Ectodermal cell (in vitro differentiated cells): ENCODE measurements around the gene TMPRSS2. TPM values are rescaled to one million over a fixed set of nuclear protein-coding genes. Genes with fewer than 3 reads are reported as not detected.
A peak's percentile ranks its signal among the peaks of the same experiment; 100 is the strongest.

ENCODE experiments used
- H3K27ac ChIP-seq: 2 replicates; pipeline ENCODE4 v1.7.0; 2013; ENCODE audit warnings: mild to moderate bottlenecking, low read depth, low read length; ENCODE audit not compliant: insufficient read depth, poor library complexity, severe bottlenecking
- H3K27me3 ChIP-seq: 2 replicates; pipeline ENCODE4 v1.7.0; 2013; ENCODE audit warnings: mild to moderate bottlenecking, low read length; ENCODE audit not compliant: insufficient read depth, control insufficient read depth, poor library complexity, severe bottlenecking
- H3K36me3 ChIP-seq: one replicate; pipeline ENCODE4 v1.7.0; 2013; ENCODE audit warnings: low read length; ENCODE audit not compliant: control insufficient read depth, insufficient read depth
- H3K4me1 ChIP-seq: one replicate; pipeline ENCODE4 v1.7.0; 2013; ENCODE audit warnings: low read length; ENCODE audit not compliant: control insufficient read depth, insufficient read depth
- H3K4me3 ChIP-seq: 2 replicates; pipeline ENCODE4 v1.7.0; 2013; ENCODE audit warnings: low read depth, low read length, control low read depth; ENCODE audit not compliant: insufficient read depth
- H3K9me3 ChIP-seq: 2 replicates; pipeline ENCODE4 v1.7.0; 2013; ENCODE audit warnings: mild to moderate bottlenecking, low read length, moderate library complexity; ENCODE audit not compliant: control insufficient read depth
- WGBS, 2 experiments: methylation state at CpG; one replicate each; pipeline ENCODE4 v1.1.7; 2013; ENCODE audit warnings: missing lambda C conversion rate in 2 of 2; 5-methylcytosine and 5-hydroxymethylcytosine counted together
- polyA plus RNA-seq, 4 experiments: library from polyadenylated mRNA; stranded (reverse); fragments of 50-300 nt; gene quantifications; one replicate each; pipeline ENCODE4 v1.2.3, GENCODE V29; 2013

Gene TMPRSS2
- 0.28 TPM for polyA plus RNA-seq (2013, experiment 1 of 4)
- 0.62 TPM for polyA plus RNA-seq (2013, experiment 2 of 4)
- polyA plus RNA-seq (2013, experiment 3 of 4) = 0.32 TPM
- 0.41 TPM for polyA plus RNA-seq (2013, experiment 4 of 4)

GRCh38 chr21:41507521-41508414 lies at the start of gene TMPRSS2:
TSS of gene TMPRSS2 (minus strand) at chr21:41508158. CDS start at chr21:41498133, 10,025 bp downstream.
- H3K27ac ChIP-seq = no peak within 1 kb of the TSS
- no peaks in the 10 kb centered on the region for H3K36me3 ChIP-seq
- H3K4me1 ChIP-seq = no peaks in the 10 kb centered on the region
- peak within 1 kb of the TSS; percentile 52 for H3K4me3 ChIP-seq
- H3K27me3 ChIP-seq = peaks cover 58% of the 10 kb centered on the region
- H3K9me3 ChIP-seq = no peaks in the 10 kb centered on the region
- WGBS, 2 experiments = 0% methylated on average over 85 of the region's 85 CpGs

DNA sequence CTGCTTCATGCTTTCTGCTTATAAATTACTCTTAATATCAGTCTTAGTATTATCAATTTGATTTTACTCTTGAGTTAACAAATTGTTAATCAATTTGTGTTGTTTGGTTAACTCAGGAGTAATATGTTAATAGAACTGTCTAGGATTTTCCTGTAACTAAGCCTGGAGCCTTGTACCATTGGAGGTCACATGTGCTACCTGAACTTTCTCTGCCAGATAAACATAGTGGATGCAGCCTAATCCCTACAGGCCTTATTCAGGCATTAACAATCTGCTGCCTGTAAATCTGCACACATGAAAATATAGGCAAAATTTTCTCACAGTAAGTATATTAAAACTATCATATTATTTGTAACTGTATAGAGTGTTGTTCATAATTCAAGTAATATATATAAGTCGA lies 47.1 kb upstream of the TMPRSS2 start:
- H3K4me1 ChIP-seq = no peaks in the 10 kb centered on the region
- no peak overlapping the region for H3K27ac ChIP-seq
- H3K27me3 ChIP-seq = no peaks in the 10 kb centered on the region
- no peaks in the 10 kb centered on the region for H3K9me3 ChIP-seq
- no CpG with 5 or more reads among the region's 1 CpG for WGBS, 2 experiments
- H3K36me3 ChIP-seq = no peaks in the 10 kb centered on the region
- H3K4me3 ChIP-seq = no peak overlapping the region

DNA sequence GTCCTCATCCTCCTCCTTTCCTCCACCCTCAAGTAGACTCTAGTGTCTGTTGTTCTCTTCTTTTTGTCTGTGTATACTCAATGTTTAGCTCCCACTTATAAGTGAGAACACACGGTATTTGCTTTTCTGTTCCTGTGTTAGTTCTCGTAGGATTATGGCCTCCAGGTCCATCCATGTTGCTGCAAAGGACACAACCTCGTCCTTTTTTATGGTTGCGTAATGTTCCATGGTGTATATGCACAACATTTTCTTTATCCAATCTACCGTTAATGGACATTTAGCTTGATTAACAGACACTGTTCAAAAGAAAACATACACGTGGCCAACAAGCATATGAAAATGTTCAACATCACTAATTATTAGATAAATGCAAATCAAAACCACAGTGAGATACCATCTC lies 44.3 kb upstream of the TMPRSS2 start:
- H3K27ac ChIP-seq = no peak overlapping the region
- H3K36me3 ChIP-seq = no peaks in the 10 kb centered on the region
- WGBS, 2 experiments = 90 to 93% methylated on average over 6 of the region's 6 CpGs
- H3K9me3 ChIP-seq = no peaks in the 10 kb centered on the region
- no peak overlapping the region for H3K4me3 ChIP-seq
- no peaks in the 10 kb centered on the region for H3K4me1 ChIP-seq
- no peaks in the 10 kb centered on the region for H3K27me3 ChIP-seq

GRCh38 chr21:41548781-41549180 lies 40.8 kb upstream of the TMPRSS2 start:
- no peaks in the 10 kb centered on the region for H3K9me3 ChIP-seq
- no peak overlapping the region for H3K4me3 ChIP-seq
- H3K27ac ChIP-seq = no peak overlapping the region
- WGBS, 2 experiments = 88 to 92% methylated on average over 8 of the region's 8 CpGs
- no peaks in the 10 kb centered on the region for H3K4me1 ChIP-seq
- no peaks in the 10 kb centered on the region for H3K36me3 ChIP-seq
- no peaks in the 10 kb centered on the region for H3K27me3 ChIP-seq

DNA sequence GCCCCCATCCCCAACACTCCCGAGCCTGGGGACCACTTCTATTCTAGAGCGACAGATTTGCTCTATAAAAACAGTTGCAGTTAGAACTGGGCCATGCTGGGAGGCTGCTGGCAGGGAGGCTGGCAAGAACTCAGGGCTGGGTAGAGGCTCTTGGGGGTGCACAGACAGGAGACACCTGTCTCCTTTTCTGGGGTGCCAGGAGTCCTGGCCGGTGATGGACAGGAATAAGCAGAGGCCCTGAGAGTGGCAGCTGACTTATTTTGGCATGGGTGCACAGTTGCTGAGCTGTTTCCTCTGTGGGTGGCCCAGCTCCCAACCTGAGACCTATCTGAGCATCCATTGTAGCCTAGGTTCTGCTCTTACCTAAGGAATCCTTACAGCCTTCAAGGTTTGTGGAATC lies 39.2 kb upstream of the TMPRSS2 start:
- Histone ChIP-seq H3K9me3 (no peaks in the 10 kb centered on the region), H3K27me3 (no peaks in the 10 kb centered on the region), H3K36me3 (no peaks in the 10 kb centered on the region), H3K4me1 (no peaks in the 10 kb centered on the region), H3K27ac (no peak overlapping the region), H3K4me3 (no peak overlapping the region)
- WGBS, 2 experiments = 92 to 93% methylated on average over 3 of the region's 3 CpGs

GRCh38 chr21:41545500-41546359 lies 37.8 kb upstream of the TMPRSS2 start:
- Histone ChIP-seq H3K4me3 (no peak overlapping the region), H3K27ac (no peak overlapping the region), H3K4me1 (no peaks in the 10 kb centered on the region), H3K36me3 (no peaks in the 10 kb centered on the region), H3K9me3 (no peaks in the 10 kb centered on the region), H3K27me3 (no peaks in the 10 kb centered on the region)
- 89 to 91% methylated on average over 7 of the region's 7 CpGs for WGBS, 2 experiments

- Histone ChIP-seq H3K9me3 (no peaks in the 10 kb centered on the region), H3K4me3 (no peak overlapping the region), H3K27ac (no peak overlapping the region), H3K4me1 (no peaks in the 10 kb centered on the region), H3K27me3 (no peaks in the 10 kb centered on the region), H3K36me3 (no peaks in the 10 kb centered on the region)
- WGBS, 2 experiments = 60 to 73% methylated on average over 7 of the region's 9 CpGs
Measured at GRCh38 chr21:41542727-41543126, 34.8 kb upstream of the TMPRSS2 start.

- H3K9me3 ChIP-seq = no peaks in the 10 kb centered on the region
- H3K4me3 ChIP-seq = no peak overlapping the region
- H3K36me3 ChIP-seq = no peaks in the 10 kb centered on the region
- no peaks in the 10 kb centered on the region for H3K27me3 ChIP-seq
- H3K4me1 ChIP-seq = no peaks in the 10 kb centered on the region
- WGBS, 2 experiments = 94 to 95% methylated on average over 8 of the region's 8 CpGs
- H3K27ac ChIP-seq = no peak overlapping the region
Measured at GRCh38 chr21:41537356-41537755, 29.4 kb upstream of the TMPRSS2 start.

- Histone ChIP-seq H3K27me3 (no peaks in the 10 kb centered on the region), H3K4me3 (no peak overlapping the region), H3K9me3 (no peaks in the 10 kb centered on the region), H3K27ac (no peak overlapping the region), H3K4me1 (no peaks in the 10 kb centered on the region), H3K36me3 (no peaks in the 10 kb centered on the region)
- 92 to 94% methylated on average over 7 of the region's 7 CpGs for WGBS, 2 experiments
Measured at GRCh38 chr21:41536827-41537103, 28.8 kb upstream of the TMPRSS2 start.
